ENCODE results near the gene ADAM8.

DNA sequence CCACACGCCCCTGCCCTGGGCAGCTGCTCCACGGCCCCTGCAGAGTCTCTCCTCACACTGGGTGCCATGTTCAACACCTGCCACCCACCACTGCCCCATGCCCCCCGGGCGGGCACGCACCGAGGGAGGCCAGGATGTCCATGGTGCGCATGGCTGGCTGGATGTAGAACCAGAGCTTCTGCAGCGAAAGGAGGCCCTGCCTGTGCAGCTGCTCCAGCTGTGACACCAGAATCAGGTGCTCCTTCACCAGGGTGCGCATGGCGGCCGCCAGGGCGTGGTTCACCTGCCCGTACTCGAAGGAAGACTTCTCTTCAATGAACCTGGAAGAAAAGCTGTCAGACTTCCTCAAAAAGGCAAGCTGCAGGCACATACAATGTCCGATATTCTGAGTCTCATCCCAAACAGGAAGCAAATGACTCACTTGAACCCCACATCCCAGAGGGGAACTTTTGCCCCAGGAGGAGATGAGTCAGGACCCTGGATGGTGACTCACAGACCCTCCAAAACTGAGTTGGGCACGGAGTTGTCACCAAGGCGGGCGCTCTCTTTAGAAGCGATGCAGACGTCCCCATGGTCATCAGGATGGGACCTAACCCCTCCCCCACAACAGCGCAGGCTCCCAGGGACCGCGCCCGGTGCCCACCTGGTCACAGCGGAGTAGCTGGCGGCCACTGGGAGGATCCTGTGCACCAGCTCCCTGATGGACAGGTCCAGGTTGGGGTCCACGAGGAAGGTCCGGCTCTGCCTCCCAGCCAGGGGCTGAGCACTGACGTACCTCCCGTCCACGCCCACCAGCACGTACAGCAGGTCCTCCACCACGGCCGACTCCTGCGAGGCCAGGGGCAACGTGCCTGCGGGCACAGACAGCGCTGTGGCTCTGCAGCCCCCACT is 16.5 kb upstream of the ADAM8 start:
- TF ChIP-seq, protein P1, sequence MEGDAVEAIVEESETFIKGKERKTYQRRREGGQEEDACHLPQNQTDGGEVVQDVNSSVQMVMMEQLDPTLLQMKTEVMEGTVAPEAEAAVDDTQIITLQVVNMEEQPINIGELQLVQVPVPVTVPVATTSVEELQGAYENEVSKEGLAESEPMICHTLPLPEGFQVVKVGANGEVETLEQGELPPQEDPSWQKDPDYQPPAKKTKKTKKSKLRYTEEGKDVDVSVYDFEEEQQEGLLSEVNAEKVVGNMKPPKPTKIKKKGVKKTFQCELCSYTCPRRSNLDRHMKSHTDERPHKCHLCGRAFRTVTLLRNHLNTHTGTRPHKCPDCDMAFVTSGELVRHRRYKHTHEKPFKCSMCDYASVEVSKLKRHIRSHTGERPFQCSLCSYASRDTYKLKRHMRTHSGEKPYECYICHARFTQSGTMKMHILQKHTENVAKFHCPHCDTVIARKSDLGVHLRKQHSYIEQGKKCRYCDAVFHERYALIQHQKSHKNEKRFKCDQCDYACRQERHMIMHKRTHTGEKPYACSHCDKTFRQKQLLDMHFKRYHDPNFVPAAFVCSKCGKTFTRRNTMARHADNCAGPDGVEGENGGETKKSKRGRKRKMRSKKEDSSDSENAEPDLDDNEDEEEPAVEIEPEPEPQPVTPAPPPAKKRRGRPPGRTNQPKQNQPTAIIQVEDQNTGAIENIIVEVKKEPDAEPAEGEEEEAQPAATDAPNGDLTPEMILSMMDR (IDR thresholded peaks at IDR 0.05): no peak
- TF ChIP-seq POLR2A (IDR thresholded peaks at IDR 0.05): no peak
